ENCODE data around the gene H2AZ2.
"Not testable (repeated sequence)": the region's sequence is repeated elsewhere in the genome, so short reads cannot be mapped to it uniquely, and the experiment has no call there.

Gene H2AZ2

DNA sequence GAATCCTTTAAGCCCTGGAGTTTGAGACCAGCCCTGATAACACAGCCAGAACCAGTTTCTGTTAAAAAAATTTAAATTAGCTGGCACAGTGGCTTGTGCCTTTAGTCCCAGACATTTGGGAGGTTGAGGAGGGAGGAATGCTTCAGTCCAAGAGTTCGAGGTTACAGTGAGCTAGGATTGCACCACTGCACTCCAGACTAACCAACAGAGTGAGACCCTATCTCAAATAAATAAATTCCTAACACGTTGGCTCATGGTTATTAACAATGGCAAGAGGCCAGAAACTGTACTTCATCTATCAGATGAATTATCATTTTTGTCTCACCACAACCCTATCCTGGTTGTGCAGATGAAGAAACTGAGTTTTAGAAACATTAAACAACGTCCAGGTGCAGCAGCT, 53.6 kb downstream of the H2AZ2 start:
- DNase-seq (ENCODE audit: low spot score in 2 of 2) (no peak), ATAC-seq (ENCODE audit: low read depth) (no peak)
- H3K27ac Mint-ChIP-seq: no peak overlapping the region
- no peaks in the 10 kb centered on the region for H3K27me3 Mint-ChIP-seq
- peaks cover 13% of the 10 kb centered on the region for H3K4me1 Mint-ChIP-seq
- H3K4me3 Mint-ChIP-seq: no peak overlapping the region
- H3K9me3 Mint-ChIP-seq: no peaks in the 10 kb centered on the region
- peaks cover 2% of the 10 kb centered on the region for H3K36me3 Mint-ChIP-seq

DNA sequence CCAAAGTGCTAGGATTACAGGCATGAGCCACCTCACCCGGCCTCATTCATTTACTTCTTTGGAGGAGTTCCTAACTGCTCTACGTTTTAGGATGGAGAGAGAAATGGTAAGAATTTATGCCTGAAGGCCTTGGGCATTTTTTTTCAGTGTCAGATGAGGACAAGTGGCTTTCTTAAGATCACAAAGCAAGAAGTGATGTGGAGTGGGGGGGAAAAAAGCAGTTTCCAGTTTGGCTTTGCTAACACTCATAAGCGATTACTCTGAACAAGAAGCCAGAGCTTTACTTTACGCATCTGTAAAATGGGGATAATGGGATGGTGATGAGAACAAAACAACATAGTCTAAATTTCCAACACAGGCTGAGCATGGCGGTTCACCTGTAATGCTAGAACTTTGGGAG, 54.0 kb downstream of the H2AZ2 start:
- peaks cover 2% of the 10 kb centered on the region for H3K36me3 Mint-ChIP-seq
- no peak overlapping the region for H3K4me3 Mint-ChIP-seq
- peaks cover 12% of the 10 kb centered on the region for H3K4me1 Mint-ChIP-seq
- no peaks in the 10 kb centered on the region for H3K27me3 Mint-ChIP-seq
- H3K9me3 Mint-ChIP-seq: no peaks in the 10 kb centered on the region
- DNase-seq (ENCODE audit: low spot score in 2 of 2) (no peak), ATAC-seq (ENCODE audit: low read depth) (no peak)
- H3K27ac Mint-ChIP-seq: no peak overlapping the region

DNA sequence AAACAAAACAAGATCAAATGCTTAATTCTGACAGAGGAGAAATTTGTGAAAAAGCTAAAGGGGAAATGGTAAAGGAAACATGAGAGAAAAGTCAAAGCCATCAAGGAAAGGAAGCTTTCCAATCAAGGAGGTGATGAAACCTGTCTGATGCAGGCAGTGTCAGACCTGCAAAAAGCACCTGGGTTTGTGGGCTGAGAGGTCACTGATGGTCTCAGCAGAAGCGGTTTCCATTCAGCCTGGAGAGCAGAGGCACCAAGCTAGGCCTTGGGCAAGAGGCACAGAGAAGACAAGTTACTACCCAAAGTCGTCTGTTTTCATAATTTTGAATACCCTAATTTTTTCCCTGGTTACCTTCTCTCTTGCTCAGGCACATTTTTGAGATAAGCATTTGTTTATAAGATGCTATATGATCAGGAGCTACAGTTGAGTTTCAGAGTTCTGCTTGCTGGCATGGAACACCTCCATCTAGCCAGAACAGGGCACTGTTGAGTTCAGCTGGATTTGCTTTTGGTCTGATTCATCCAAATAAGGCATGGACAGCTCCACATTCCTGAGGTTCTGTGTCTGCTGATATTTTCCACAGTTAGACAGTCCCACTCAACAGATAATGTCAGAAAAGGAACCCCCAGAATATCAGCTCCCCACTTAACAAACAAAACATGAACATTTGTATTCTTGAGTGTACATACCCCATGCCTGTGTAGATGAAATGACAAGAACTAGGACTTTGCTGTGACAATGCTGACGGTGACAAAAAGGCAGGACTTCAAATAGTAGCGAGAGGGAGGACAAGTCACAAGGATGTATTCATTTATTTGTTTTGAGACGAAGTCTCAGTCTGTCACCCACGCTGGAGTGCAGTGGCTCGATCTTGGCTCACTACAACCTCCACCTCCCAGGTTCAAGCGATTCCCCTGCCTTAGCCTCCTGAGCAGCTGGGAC, 56.3 kb downstream of the H2AZ2 start:
- ATAC-seq (ENCODE audit: low read depth): no peak
- no peak for DNase-seq (ENCODE audit: low spot score in 2 of 2)
- Mint-ChIP-seq H3K4me1 (peaks cover 6% of the 10 kb centered on the region), H3K4me3 (no peak overlapping the region), H3K36me3 (no peaks in the 10 kb centered on the region), H3K27me3 (no peaks in the 10 kb centered on the region), H3K27ac (no peak overlapping the region), H3K9me3 (no peaks in the 10 kb centered on the region)

DNA sequence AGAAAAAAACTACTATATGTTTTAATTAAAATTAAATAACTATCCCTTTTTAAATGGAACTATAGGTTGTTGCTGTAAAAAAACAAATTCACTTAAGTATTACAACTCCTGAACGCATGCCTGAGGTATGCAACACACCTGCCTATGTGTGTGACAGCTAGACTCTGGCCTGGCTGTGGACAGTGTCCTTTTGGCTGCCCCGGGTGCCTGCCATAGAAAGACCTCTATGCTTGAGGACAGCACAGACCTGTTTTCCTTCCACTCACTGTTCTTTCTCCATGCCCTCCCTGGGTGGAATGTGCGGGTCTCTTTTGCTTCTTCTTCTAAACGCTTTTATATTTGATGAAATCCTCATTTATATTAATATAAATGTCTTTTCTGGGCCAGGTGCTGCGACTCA, 57.9 kb downstream of the H2AZ2 start:
- ATAC-seq (ENCODE audit: low read depth) (no peak), DNase-seq (ENCODE audit: low spot score in 2 of 2) (no peak)
- no peak overlapping the region for H3K4me3 Mint-ChIP-seq
- peaks cover 6% of the 10 kb centered on the region for H3K4me1 Mint-ChIP-seq
- H3K27ac Mint-ChIP-seq: no peak overlapping the region
- H3K9me3 Mint-ChIP-seq: no peaks in the 10 kb centered on the region
- H3K36me3 Mint-ChIP-seq: no peaks in the 10 kb centered on the region
- no peaks in the 10 kb centered on the region for H3K27me3 Mint-ChIP-seq

DNA sequence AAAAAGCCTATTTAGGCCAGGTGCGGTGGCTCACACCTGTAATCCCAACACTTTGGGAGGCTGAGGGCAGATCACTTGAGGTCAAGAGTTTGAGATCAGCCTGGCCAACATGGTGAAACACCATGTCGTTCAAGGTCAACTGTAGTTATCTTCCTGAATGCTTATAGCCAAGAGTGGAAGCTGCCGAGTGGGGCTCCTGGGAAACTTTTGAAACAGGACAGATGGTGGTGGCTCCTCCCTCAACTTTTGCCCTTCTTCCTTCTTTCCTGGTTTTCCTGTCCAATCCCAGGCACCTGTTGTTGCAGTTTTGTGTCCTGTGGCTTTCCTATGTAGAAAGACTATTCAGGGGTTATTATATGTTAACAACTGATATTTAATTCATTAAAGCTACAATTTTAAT, 60.1 kb downstream of the H2AZ2 start:
- peaks cover 5% of the 10 kb centered on the region for H3K9me3 Mint-ChIP-seq
- peaks cover 5% of the 10 kb centered on the region for H3K36me3 Mint-ChIP-seq
- H3K27ac Mint-ChIP-seq: peak overlapping the region; percentile 36
- H3K4me3 Mint-ChIP-seq: no peak overlapping the region
- peaks cover 6% of the 10 kb centered on the region for H3K4me1 Mint-ChIP-seq
- DNase-seq (ENCODE audit: low spot score in 2 of 2) (no peak), ATAC-seq (ENCODE audit: low read depth) (no peak)
- no peaks in the 10 kb centered on the region for H3K27me3 Mint-ChIP-seq

DNA sequence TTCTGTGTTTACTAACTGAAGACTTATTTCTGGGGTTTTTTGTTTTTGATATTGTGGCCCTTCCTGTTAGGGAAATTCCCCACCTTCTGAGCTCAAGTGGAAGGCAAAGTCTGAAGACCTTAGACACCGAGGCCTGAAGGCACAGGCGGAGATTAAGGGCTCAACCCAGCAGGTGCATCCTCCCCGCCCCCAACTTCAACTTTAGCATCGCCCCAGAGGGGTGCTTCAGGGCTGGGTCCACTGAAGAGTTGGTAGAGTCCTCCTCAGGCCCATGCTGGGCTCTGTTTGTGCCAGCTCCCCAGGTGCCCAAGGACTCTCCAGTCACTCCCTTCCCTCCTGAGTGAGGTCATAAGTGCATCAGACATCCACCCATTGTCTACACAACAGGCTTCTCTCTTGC, 60.8 kb downstream of the H2AZ2 start:
- ATAC-seq (ENCODE audit: low read depth) (peak; percentile 96), DNase-seq (ENCODE audit: low spot score in 2 of 2) (peak; percentile 50 to 54)
- H3K9me3 Mint-ChIP-seq: peaks cover 8% of the 10 kb centered on the region
- H3K27me3 Mint-ChIP-seq: no peaks in the 10 kb centered on the region
- peaks cover 5% of the 10 kb centered on the region for H3K36me3 Mint-ChIP-seq
- H3K4me3 Mint-ChIP-seq: no peak overlapping the region
- H3K4me1 Mint-ChIP-seq: peaks cover 6% of the 10 kb centered on the region
- H3K27ac Mint-ChIP-seq: peak overlapping the region; percentile 36

DNA sequence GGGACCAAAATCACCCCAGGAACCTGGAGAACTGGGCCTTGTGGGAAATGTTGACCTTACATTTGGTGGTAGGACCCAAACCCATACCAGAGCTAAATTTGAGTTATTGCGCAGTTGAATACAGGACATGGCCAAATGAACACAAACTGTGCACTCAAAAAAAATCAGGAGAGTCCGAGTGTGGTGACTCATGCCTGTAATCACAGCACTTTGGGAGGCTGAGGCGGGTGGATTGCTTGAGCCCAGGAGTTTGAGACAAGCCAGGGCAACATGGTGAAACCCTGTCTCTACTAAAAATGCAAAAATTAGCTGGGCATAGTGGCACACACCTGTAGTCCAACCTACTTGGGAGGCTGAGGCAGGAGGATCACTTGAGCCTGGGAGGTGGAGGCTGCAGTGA, 62.7 kb downstream of the H2AZ2 start:
- not testable (repeated sequence) for DNase-seq (ENCODE audit: low spot score in 2 of 2); H3K27ac Mint-ChIP-seq; ATAC-seq (ENCODE audit: low read depth); H3K27me3 Mint-ChIP-seq; H3K4me1 Mint-ChIP-seq; H3K36me3 Mint-ChIP-seq; H3K4me3 Mint-ChIP-seq; H3K9me3 Mint-ChIP-seq

DNA sequence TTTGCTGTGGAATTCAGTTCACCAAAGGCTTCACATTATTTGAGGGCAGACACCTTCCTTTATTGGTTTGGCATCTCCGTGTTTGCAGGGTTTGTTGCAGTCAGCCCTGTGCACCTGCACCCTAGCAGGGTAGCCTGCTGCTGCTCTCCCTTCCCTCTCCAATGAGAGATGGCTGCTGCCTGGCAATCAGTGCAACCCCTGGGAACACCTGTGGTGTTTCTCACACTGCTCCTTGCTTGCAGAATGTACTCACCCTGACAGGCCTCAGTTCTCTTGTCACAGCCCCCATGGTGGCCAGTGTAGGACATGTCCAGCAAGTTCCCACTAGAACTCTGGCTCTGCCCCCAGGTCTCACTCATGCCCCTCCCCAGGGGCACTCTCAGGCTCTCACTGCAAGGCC, 63.5 kb downstream of the H2AZ2 start:
- no peak for ATAC-seq (ENCODE audit: low read depth)
- no peaks in the 10 kb centered on the region for H3K27me3 Mint-ChIP-seq

DNA sequence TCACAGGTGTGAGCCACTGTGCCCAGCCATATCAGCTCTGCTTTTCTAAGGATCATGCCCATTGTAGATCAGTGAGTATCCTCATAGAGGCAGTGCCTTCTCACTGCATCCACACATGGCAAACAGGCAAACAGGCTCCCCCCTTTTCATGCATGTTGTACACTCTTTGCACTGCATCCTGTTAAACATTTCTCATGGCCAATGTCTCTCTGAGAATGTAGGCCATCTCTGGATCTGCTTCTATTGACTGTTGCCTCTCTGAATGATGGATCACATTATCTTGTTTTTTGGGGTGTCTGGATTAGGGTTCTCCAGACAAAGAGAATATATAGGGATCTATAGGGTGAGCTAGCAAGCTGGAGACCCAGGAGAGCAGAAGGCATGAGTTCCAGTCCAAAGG, 64.5 kb downstream of the H2AZ2 start:
- Mint-ChIP-seq H3K27me3 (no peaks in the 10 kb centered on the region), H3K36me3 (peaks cover 5% of the 10 kb centered on the region), H3K27ac (peak overlapping the region; percentile 2), H3K9me3 (peaks cover 8% of the 10 kb centered on the region), H3K4me1 (peaks cover 6% of the 10 kb centered on the region), H3K4me3 (no peak overlapping the region)
- ATAC-seq (ENCODE audit: low read depth) (no peak), DNase-seq (ENCODE audit: low spot score in 2 of 2) (no peak)

More for the DNA sequence above, 63.5 kb downstream of the H2AZ2 start:
- DNase-seq (ENCODE audit: low spot score in 2 of 2): no peak
- H3K27ac Mint-ChIP-seq: no peak overlapping the region
- no peak overlapping the region for H3K4me3 Mint-ChIP-seq
- H3K9me3 Mint-ChIP-seq: peaks cover 8% of the 10 kb centered on the region
- peaks cover 5% of the 10 kb centered on the region for H3K36me3 Mint-ChIP-seq
- peaks cover 6% of the 10 kb centered on the region for H3K4me1 Mint-ChIP-seq

DNA sequence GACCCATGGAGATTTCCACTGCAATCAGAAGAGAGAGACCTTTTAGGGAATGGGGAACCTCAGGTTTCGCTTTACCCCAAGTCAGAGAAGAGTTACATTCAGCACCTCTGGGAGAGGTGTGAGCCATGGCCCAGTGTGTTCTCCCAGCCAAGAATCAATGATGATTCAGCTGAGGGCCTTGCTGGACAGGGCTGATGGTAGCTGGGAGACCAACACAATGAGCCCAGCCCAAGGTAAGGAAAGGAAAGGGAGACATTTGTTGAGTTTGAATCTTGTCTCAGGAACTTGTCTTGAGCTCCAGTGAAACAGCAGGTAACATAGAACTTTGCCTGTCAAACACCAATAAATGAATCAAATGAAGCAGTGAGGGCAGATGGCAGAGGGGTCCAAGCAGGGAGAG, 65.4 kb downstream of the H2AZ2 start:
- H3K27ac Mint-ChIP-seq: no peak overlapping the region
- DNase-seq (ENCODE audit: low spot score in 2 of 2) (no peak), ATAC-seq (ENCODE audit: low read depth) (no peak)
- H3K36me3 Mint-ChIP-seq: peaks cover 5% of the 10 kb centered on the region
- H3K4me3 Mint-ChIP-seq: no peak overlapping the region
- H3K9me3 Mint-ChIP-seq: peaks cover 8% of the 10 kb centered on the region
- peaks cover 5% of the 10 kb centered on the region for H3K4me1 Mint-ChIP-seq
- no peaks in the 10 kb centered on the region for H3K27me3 Mint-ChIP-seq

Measured in memory B cell (primary cell).